Measurements from ENCODE around the gene TMEM269. TPM values are rescaled to one million over a fixed set of nuclear protein-coding genes. Genes with fewer than 3 reads are reported as not detected.

The TMEM269 gene, protein sequence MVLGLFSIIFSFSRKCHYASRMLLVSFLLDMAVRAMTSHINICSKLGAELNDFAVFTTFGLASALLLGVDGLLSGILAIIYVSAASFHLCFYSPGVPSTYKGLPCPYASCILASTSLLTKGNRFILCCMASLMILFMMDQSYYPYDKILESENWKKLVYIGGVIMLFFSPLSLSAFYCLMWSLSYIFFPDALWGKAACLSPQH
- total RNA-seq, result under 1 TPM in 3 of 4 donors, not detected in 1; 0.11 to 0.17 (median 0.16) TPM

DNA sequence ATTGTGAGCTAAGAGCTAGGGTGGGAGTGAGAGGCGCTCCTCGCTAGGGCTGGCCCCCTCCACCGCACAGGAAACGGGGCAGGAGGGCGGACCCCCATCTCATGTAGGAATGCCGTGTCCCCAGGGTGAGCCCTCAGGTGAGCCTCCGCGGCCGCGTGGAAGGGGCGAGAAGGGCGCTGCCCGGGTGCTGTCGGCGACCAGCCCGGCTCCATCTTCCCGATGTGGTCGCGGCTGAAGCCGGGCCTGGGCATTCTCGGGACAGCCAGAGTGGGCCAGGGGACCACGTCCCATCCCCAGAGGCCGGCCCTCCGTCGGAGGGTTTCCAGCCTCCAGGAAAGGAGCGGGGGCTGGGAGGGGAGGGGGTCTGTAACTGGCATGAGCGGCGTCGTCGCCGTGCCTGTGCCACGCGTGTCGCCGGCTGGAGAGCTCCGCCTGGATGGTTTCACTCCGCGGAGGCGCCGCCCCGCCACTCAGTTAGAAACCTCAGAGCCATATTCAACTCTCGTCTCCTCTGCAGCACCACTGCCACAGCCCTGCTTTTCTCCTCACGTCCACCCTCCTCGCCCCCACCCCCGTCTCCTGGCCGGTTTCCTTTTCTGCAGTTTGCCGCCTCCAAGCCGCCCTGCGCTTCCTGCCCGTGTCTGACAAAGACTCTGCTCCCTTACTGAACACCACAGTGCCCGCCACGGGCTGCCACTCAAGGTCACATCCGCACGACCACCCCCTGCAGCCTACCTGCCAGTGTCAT, at the start of gene TMEM269:
Gene TMEM269 (plus strand): TSS at position 46 of the 748 bp plus-strand sequence. CDS start 4,903 bp downstream, outside the sequence.
- Histone ChIP-seq H3K36me3 (peaks cover 21% of the 10 kb centered on the region), H3K9me3 (no peaks in the 10 kb centered on the region), H3K27me3 (no peaks in the 10 kb centered on the region), H3K4me1 (peaks cover 10% of the 10 kb centered on the region), H3K27ac (no peak within 1 kb of the TSS), H3K4me3 (peak within 1 kb of the TSS; percentile 51)
- WGBS, result 10% methylated on average over 23 of the region's 54 CpGs
- DNase-seq (ENCODE audit: low spot score in 2 of 2), result peak in 1 of 2 donors; percentile 82
- TF ChIP-seq POLR2A (IDR thresholded peaks at IDR 0.05), result no peak
- TF ChIP-seq POLR2AphosphoS5 (IDR thresholded peaks at IDR 0.05), result no peak
- no peak for TF ChIP-seq EP300 (IDR thresholded peaks at IDR 0.05)
- TF ChIP-seq CTCF (IDR thresholded peaks at IDR 0.05), result no peak

GRCh38 chr1:42735056-42735455, 49.7 kb upstream of the TMEM269 start:
- Histone ChIP-seq H3K9me3 (no peaks in the 10 kb centered on the region), H3K4me1 (peaks cover 33% of the 10 kb centered on the region), H3K36me3 (no peaks in the 10 kb centered on the region), H3K27me3 (no peaks in the 10 kb centered on the region), H3K4me3 (no peak overlapping the region), H3K27ac (no peak overlapping the region)
- WGBS, result 81% methylated on average over 7 of the region's 11 CpGs
- TF ChIP-seq CTCF (IDR thresholded peaks at IDR 0.05) (no peak), POLR2AphosphoS5 (IDR thresholded peaks at IDR 0.05) (no peak), EP300 (IDR thresholded peaks at IDR 0.05) (no peak), POLR2A (IDR thresholded peaks at IDR 0.05) (no peak)
- no peak for DNase-seq (ENCODE audit: low spot score in 2 of 2)

DNA sequence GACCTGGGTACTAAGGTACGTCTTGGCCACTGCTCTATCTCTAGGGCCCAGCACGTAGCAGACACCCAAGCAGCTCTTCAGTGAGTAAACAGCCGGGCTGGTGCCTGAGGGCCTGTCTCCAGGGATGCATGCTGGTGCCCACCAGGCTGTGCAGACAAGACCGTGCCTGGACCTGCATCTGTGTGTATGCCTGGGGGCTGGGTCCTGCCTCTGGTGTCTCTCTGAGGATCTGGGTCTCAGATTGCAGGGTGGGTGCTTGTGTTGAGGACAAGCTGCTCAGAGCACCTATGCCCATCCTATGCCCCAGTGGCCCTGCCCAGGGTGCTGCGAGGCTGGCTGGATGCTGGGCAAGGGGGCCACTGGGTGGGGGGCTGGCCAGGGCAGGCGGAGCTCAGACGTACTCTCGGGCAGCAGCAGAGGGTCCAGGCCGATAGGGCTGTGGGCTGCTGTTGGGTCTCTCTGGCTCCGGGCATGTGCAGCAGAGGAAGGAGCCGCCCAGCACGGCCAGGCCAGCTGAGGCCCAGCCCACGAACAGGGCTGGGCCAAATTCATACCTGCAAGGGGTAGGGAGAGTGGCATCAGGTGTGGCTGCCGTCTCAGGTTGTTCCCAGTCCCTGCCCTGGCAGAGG, 49.2 kb upstream of the TMEM269 start:
- no peaks in the 10 kb centered on the region for H3K27me3 ChIP-seq
- no peaks in the 10 kb centered on the region for H3K36me3 ChIP-seq
- H3K4me3 ChIP-seq, result no peak overlapping the region
- H3K27ac ChIP-seq, result no peak overlapping the region
- no CpG with 5 or more reads among the region's 14 CpGs for WGBS
- no peaks in the 10 kb centered on the region for H3K9me3 ChIP-seq
- DNase-seq (ENCODE audit: low spot score in 2 of 2), result peak in 1 of 2 donors; percentile 58
- H3K4me1 ChIP-seq, result peaks cover 37% of the 10 kb centered on the region
- TF ChIP-seq CTCF (IDR thresholded peaks at IDR 0.05), result no peak
- TF ChIP-seq POLR2AphosphoS5 (IDR thresholded peaks at IDR 0.05), result no peak
- no peak for TF ChIP-seq POLR2A (IDR thresholded peaks at IDR 0.05)
- no peak for TF ChIP-seq EP300 (IDR thresholded peaks at IDR 0.05)

GRCh38 chr1:42736152-42736551, 48.6 kb upstream of the TMEM269 start:
- Histone ChIP-seq H3K36me3 (no peaks in the 10 kb centered on the region), H3K4me1 (peaks cover 37% of the 10 kb centered on the region), H3K4me3 (no peak overlapping the region), H3K27ac (no peak overlapping the region), H3K27me3 (no peaks in the 10 kb centered on the region), H3K9me3 (no peaks in the 10 kb centered on the region)
- no peak for TF ChIP-seq POLR2A (IDR thresholded peaks at IDR 0.05)
- TF ChIP-seq POLR2AphosphoS5 (IDR thresholded peaks at IDR 0.05), result no peak
- no peak for TF ChIP-seq EP300 (IDR thresholded peaks at IDR 0.05)
- TF ChIP-seq CTCF (IDR thresholded peaks at IDR 0.05), result no peak
- DNase-seq (ENCODE audit: low spot score in 2 of 2), result peak in 1 of 2 donors; percentile 42
- 41% methylated on average over 4 of the region's 4 CpGs for WGBS
